Muscle of back (tissue), 11 donors: ENCODE measurements around the gene NCKIPSD. TPM values are rescaled to one million over a fixed set of nuclear protein-coding genes. Genes with fewer than 3 reads are reported as not detected.

Source experiments
- DNase-seq, 3 donors: peaks; one replicate each; pipeline versions ENCODE4 v3.0.0 to v3.0.0-alpha.2; 2013
- polyA plus RNA-seq, 10 donors: library from polyadenylated mRNA; unstranded; fragments of 120-200 nt; gene quantifications; one replicate each; pipeline ENCODE4 v1.2.1, GENCODE V29; 2013; ENCODE audit not compliant: insufficient read length in 10 of 10

Gene NCKIPSD
- polyA plus RNA-seq, 10 donors: 5.9 to 11.2 (median 7.8) TPM

GRCh38 chr3:48679411-48680391 lies 6.0 kb downstream of the NCKIPSD start:
- no peak for DNase-seq

GRCh38 chr3:48678566-48679380 lies 6.9 kb downstream of the NCKIPSD start:
- DNase-seq: no peak

GRCh38 chr3:48678056-48678455 lies 7.7 kb downstream of the NCKIPSD start:
- no peak for DNase-seq

GRCh38 chr3:48674505-48674904 lies 11.2 kb downstream of the NCKIPSD start:
- no peak for DNase-seq

- DNase-seq: no peak
Observed at GRCh38 chr3:48672522-48672921, 13.2 kb downstream of the NCKIPSD start.

GRCh38 chr3:48664929-48665328 lies 20.8 kb downstream of the NCKIPSD start:
- DNase-seq: no peak

GRCh38 chr3:48664313-48664644 lies 21.4 kb downstream of the NCKIPSD start:
- DNase-seq: no peak

GRCh38 chr3:48663489-48664312 lies 22.0 kb downstream of the NCKIPSD start:
- DNase-seq: peak; percentile 87 to 94 (median 90)

- peak; percentile 60 to 83 (median 68) for DNase-seq
Observed at GRCh38 chr3:48662753-48663488, 22.8 kb downstream of the NCKIPSD start, which contains the start of gene CELSR3. CELSR3 (minus strand) TSS chr3:48662886; CDS start chr3:48662634, 252 bp downstream.

- DNase-seq: peak in 1 of 3 donors; percentile 24
Observed at GRCh38 chr3:48662145-48662752, 23.5 kb downstream of the NCKIPSD start.

GRCh38 chr3:48661501-48662144 lies 24.1 kb downstream of the NCKIPSD start:
- peak; percentile 46 to 85 (median 75) for DNase-seq

- DNase-seq: no peak
Observed at GRCh38 chr3:48660800-48661400, 24.8 kb downstream of the NCKIPSD start.

- DNase-seq: no peak
Observed at GRCh38 chr3:48656841-48657281, 28.9 kb downstream of the NCKIPSD start.

- DNase-seq: peak in 2 of 3 donors; percentile 72 to 89
Observed at GRCh38 chr3:48656061-48656840, 29.5 kb downstream of the NCKIPSD start.

GRCh38 chr3:48655606-48656005 lies 30.1 kb downstream of the NCKIPSD start:
- DNase-seq: peak in 1 of 3 donors; percentile 19

GRCh38 chr3:48655063-48655462 lies 30.7 kb downstream of the NCKIPSD start:
- DNase-seq: no peak

- DNase-seq: no peak
Observed at GRCh38 chr3:48652923-48653715, 32.6 kb downstream of the NCKIPSD start.

- no peak for DNase-seq
Observed at GRCh38 chr3:48651771-48652170, 33.9 kb downstream of the NCKIPSD start.
